Measurements from ENCODE around the gene ST6GALNAC1. TPM values are rescaled to one million over a fixed set of nuclear protein-coding genes. Genes with fewer than 3 reads are reported as not detected.

ST6GALNAC1 gene
- total and polyA plus RNA-seq, 8 donors = 2.1 to 46.0 (median 3.4) TPM

DNA sequence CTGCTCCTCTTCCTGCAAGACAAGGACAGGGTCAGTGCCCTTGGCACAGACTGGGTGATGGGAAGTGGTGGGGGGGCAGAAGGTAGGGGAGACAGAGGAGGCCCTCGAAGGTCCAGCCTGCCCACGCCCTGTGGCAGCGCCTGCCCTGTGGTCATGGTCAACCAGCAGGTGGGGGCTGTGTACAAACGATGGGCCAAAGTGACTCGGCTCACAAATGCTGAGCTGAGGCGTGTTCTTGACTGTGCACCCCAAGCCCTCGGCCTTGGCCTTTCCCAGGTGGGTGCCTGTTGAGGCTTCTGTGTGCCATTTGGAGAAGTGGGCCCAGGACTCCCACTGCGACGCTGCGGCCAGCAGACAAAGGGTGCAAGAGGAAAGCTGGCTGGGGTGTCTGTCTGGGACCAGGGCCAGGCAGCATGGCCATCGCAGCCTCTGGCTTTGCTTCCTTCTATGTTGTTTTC lies 44.6 kb upstream of the ST6GALNAC1 start:
- no peak for DNase-seq
- H3K27me3 ChIP-seq = no peaks in the 10 kb centered on the region
- peaks cover 0 to 11% of the 10 kb centered on the region in 2 donors for H3K36me3 ChIP-seq
- intact Hi-C loops (cut with DNase I) = no loop called here
- peak overlapping the region; percentile 73 to 79 for H3K27ac ChIP-seq
- H3K4me3 ChIP-seq = no peak overlapping the region
- TF ChIP-seq, protein P1, sequence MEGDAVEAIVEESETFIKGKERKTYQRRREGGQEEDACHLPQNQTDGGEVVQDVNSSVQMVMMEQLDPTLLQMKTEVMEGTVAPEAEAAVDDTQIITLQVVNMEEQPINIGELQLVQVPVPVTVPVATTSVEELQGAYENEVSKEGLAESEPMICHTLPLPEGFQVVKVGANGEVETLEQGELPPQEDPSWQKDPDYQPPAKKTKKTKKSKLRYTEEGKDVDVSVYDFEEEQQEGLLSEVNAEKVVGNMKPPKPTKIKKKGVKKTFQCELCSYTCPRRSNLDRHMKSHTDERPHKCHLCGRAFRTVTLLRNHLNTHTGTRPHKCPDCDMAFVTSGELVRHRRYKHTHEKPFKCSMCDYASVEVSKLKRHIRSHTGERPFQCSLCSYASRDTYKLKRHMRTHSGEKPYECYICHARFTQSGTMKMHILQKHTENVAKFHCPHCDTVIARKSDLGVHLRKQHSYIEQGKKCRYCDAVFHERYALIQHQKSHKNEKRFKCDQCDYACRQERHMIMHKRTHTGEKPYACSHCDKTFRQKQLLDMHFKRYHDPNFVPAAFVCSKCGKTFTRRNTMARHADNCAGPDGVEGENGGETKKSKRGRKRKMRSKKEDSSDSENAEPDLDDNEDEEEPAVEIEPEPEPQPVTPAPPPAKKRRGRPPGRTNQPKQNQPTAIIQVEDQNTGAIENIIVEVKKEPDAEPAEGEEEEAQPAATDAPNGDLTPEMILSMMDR (IDR thresholded peaks at IDR 0.05) = no peak
- no peaks in the 10 kb centered on the region for H3K9me3 ChIP-seq
- peak; percentile 11 for ATAC-seq
- H3K4me1 ChIP-seq = peaks cover 4 to 8% of the 10 kb centered on the region in 2 donors

DNA sequence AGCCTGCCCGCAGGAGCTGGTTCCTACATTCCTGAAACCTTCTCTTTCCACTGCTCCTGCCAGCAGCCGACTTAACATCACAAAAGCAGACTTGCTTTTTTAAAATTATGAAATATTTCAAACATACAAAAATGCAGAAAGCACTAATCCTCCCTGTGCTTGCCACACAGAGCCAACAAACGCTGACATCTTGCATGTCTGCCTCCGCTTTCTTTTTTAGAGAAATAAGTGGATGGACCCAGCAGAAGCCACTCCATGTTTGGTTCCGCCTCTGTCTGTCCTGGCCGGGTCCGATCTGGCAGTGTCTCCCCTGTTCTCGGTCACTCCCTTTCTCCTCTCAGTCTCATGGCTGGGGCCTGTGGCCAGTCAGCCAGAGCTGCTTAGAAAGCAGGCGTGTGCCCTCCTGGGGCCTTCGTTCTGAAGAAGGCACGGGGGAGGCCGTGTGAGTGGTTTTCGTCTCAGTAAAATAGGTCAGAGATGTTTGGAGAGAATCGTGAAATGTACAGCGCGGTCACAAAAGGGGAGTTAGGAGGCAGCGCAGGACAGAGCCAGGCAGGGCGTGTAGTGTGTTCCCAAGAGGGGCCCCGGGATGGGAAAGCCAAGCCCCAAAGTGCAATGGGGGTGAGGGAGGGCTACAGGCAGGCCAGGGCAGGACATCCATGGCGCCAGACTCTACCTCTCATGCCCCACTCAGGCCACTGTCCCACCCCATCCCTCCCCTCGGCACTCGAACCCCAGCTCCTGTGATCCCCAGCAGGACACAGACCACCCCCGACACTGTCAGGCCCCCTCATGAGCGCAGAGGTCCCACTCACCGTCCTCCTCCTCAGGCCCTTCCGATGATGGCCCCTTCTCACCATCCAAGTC lies 44.0 kb upstream of the ST6GALNAC1 start:
- TF ChIP-seq, protein P1 (IDR thresholded peaks at IDR 0.05) = no peak
- intact Hi-C loops (cut with DNase I) = no loop called here
- H3K27me3 ChIP-seq = no peaks in the 10 kb centered on the region
- ATAC-seq = peak; percentile 46
- peak overlapping the region; percentile 73 to 79 for H3K27ac ChIP-seq
- peaks cover 0 to 15% of the 10 kb centered on the region in 2 donors for H3K36me3 ChIP-seq
- peaks cover 4 to 8% of the 10 kb centered on the region in 2 donors for H3K4me1 ChIP-seq
- DNase-seq = no peak
- H3K4me3 ChIP-seq = no peak overlapping the region
- no peaks in the 10 kb centered on the region for H3K9me3 ChIP-seq

DNA sequence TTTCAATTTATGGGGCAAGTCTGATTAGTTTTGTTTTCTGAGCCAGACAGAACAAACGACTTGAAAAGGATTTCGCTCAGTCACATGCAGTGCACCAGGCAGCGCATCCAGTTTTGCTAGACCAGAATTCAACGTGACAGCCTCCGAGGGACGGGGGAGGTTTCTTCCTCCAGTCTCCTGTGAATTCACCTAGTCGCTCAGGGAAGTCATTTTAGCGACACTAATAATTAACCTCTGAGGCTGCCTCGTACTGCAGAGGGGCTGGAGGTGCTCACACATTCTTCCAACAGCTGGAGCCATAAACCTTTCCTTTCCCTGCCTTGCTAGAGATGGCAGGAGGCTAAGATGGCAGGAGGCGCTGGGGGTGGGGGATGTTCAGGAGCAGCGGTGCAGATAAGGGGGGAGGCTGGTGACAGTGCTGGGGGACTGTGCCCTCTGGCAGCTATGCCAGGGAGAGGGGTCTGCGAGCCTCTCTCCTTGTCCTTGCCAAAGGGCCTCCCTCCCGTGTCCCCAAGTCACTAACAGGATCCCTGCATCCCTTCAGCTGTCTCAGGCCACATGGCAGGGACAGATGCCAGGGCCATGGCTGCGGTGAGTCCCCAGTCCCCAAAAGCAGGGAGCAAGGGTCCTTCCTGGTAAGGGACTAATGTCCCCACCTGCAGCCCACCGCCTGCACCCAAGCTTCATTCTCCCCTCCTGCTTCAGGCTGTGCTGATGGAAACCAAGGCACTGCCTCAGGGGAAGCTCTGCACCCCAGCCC lies 43.2 kb upstream of the ST6GALNAC1 start:
- Histone ChIP-seq H3K27ac (peak overlapping the region in 1 of 2 donors; percentile 79), H3K4me3 (no peak overlapping the region), H3K4me1 (peaks cover 8% of the 10 kb centered on the region in 2 donors), H3K27me3 (no peaks in the 10 kb centered on the region), H3K9me3 (no peaks in the 10 kb centered on the region), H3K36me3 (peaks cover 0 to 18% of the 10 kb centered on the region in 2 donors)
- intact Hi-C loops (cut with DNase I) = no loop called here
- ATAC-seq (no peak), DNase-seq (no peak)
- TF ChIP-seq, protein P1 (IDR thresholded peaks at IDR 0.05) = no peak

DNA sequence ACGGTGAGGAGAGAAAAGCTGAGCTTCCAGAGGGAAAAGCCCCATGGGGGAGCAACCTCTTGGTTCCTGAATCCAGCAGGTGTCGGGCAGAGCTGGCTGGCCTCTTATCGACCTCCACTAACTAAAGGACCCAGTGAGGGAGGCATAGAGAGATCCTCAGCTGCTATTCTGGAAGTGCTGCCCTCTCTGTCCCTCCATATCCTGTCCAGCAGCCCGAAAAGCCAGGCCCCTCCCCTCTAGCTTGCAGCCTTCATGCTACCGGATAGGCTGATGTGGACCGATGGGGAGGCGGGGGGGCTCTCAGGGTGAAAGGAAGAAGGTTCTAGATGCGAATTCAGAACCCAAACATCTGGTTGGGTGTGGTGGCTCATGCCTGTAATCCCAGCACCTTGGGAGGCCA lies 42.3 kb upstream of the ST6GALNAC1 start:
- DNase-seq = no peak
- Histone ChIP-seq H3K9me3 (no peaks in the 10 kb centered on the region), H3K27me3 (no peaks in the 10 kb centered on the region), H3K36me3 (peaks cover 0 to 18% of the 10 kb centered on the region in 2 donors), H3K4me3 (no peak overlapping the region), H3K4me1 (peaks cover 8 to 11% of the 10 kb centered on the region in 2 donors), H3K27ac (no peak overlapping the region)
- TF ChIP-seq, protein P1 (IDR thresholded peaks at IDR 0.05) = no peak
- no peak for ATAC-seq
- intact Hi-C loops (cut with DNase I) = no loop called here

DNA sequence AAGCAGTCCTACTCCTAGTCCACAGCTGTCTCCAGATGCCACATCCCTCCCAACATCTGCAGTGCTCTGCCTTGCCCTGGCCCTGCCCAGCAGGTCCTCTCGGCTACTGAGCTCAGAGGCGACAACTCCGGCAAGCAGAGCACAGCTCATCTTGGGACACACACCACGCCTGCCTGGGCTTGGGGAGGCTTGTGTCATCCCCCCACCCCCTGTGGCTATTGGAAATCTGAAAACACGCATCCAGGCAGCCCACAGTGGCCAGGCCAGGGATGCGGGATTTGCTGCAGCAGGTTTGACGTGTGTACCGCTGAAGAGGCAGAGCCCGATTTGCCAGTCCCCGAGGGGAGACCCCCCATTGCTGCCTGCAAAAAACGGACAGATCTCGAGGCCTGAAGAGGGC lies 41.8 kb upstream of the ST6GALNAC1 start:
- intact Hi-C loops (cut with DNase I) = no loop called here
- Histone ChIP-seq H3K4me1 (peaks cover 8 to 11% of the 10 kb centered on the region in 2 donors), H3K36me3 (peaks cover 0 to 18% of the 10 kb centered on the region in 2 donors), H3K27me3 (no peaks in the 10 kb centered on the region), H3K4me3 (no peak overlapping the region), H3K27ac (no peak overlapping the region), H3K9me3 (no peaks in the 10 kb centered on the region)
- TF ChIP-seq, protein P1 (IDR thresholded peaks at IDR 0.05) = no peak
- no peak for DNase-seq
- ATAC-seq = no peak
